AG09319 (cell line): Measurements from ENCODE around the gene GABRR1.

ENCODE experiments used
- DNase-seq: peaks from one replicate; pipeline ENCODE4 v3.0.0-alpha.2; 2010; ENCODE audit warnings: low read depth; ENCODE audit errors: extremely low read depth
- CTCF ChIP-seq: IDR thresholded peaks from 2 replicates; pipeline ENCODE4 v1.5.1; 2011; ENCODE audit warnings: low read depth, mild to moderate bottlenecking, inconsistent platforms, low read length, moderate library complexity

GABRR1 gene

GRCh38 chr6:89204096-89204495 is 13.1 kb downstream of the GABRR1 start:
- no peak for TF ChIP-seq CTCF
- DNase-seq: no peak

- no peak for DNase-seq
- TF ChIP-seq CTCF: no peak
These were observed 16.4 kb downstream of the GABRR1 start for GRCh38 chr6:89200706-89201215.

- no peak for TF ChIP-seq CTCF
These were observed 17.6 kb downstream of the GABRR1 start for GRCh38 chr6:89199579-89199978.

GRCh38 chr6:89198235-89198634 is 18.9 kb downstream of the GABRR1 start:
- TF ChIP-seq CTCF: no peak
- no peak for DNase-seq

More at GRCh38 chr6:89199579-89199978, 17.6 kb downstream of the GABRR1 start:
- no peak for DNase-seq

GRCh38 chr6:89197141-89197540 is 20.0 kb downstream of the GABRR1 start:
- DNase-seq: no peak
- TF ChIP-seq CTCF: no peak

- no peak for DNase-seq
- no peak for TF ChIP-seq CTCF
These were observed 22.6 kb downstream of the GABRR1 start for GRCh38 chr6:89194559-89194958.

- TF ChIP-seq CTCF: no peak
- no peak for DNase-seq
These were observed 26.4 kb downstream of the GABRR1 start for GRCh38 chr6:89190741-89191140.
